Upper lobe of left lung (tissue), 6 donors: ENCODE results near the gene HNRNPH1. TPM values are rescaled to one million over a fixed set of nuclear protein-coding genes. Genes with fewer than 3 reads are reported as not detected.
"Not testable (repeated sequence)": the region's sequence is repeated elsewhere in the genome, so short reads cannot be mapped to it uniquely, and the experiment has no call there.

Experiments used
- ATAC-seq, 2 donors: fragments of 200-7000 bp; cut with Tn5 transposase; one replicate each; pipeline ENCODE4 v1.9.1; 2022; ENCODE audit warnings: mild to moderate bottlenecking in 2 of 2, moderate library complexity in 2 of 2; ENCODE audit not compliant: low FRiP score in 2 of 2
- DNase-seq, 2 donors: peaks; one replicate each; pipeline ENCODE4 v3.0.0-alpha.2; 2019 to 2020
- H3K27ac ChIP-seq, 4 donors: fragments of 200-600 bp; sonication (generic); one replicate each; pipeline ENCODE4 v1.5.1; 2016 to 2019
- H3K27me3 ChIP-seq, 4 donors: fragments of 200-600 bp; sonication (generic); one replicate each; pipeline ENCODE4 v1.5.1; 2017 to 2019
- H3K36me3 ChIP-seq, 4 donors: fragments of 200-600 bp; sonication (generic); one replicate each; pipeline ENCODE4 v1.5.1; 2016 to 2019
- H3K4me1 ChIP-seq, 4 donors: fragments of 200-600 bp; sonication (generic); one replicate each; pipeline ENCODE4 v1.5.1; 2018 to 2019
- H3K4me3 ChIP-seq, 4 donors: fragments of 200-600 bp; sonication (generic); one replicate each; pipeline ENCODE4 v1.5.1; 2017 to 2019; ENCODE audit warnings: mild to moderate bottlenecking in 2 of 4, moderate library complexity in 1 of 4
- H3K9me3 ChIP-seq, 4 donors: fragments of 200-600 bp; sonication (generic); one replicate each; pipeline ENCODE4 v1.5.1; 2018 to 2019
- CTCF ChIP-seq, 6 experiments: fragments of 450-650 bp in 4 of 6; fragments of 200-600 bp in 2 of 6; sonication (generic) in 2 of 6; IDR thresholded peaks; one replicate each; pipeline ENCODE4 v1.5.1; 2016 to 2019; ENCODE audit warnings: antibody characterized with exemption in 6 of 6
- EP300 ChIP-seq, 4 donors: sonication (generic); formaldehyde crosslinking; IDR thresholded peaks; one replicate each; pipeline ENCODE4 v1.5.1; 2017; ENCODE audit warnings: antibody characterized with exemption in 4 of 4, control low read depth in 2 of 4
- POLR2A ChIP-seq, 4 donors: fragments of 450-650 bp; IDR thresholded peaks; one replicate each; pipeline ENCODE4 v1.5.1; 2016 to 2017; ENCODE audit warnings: antibody characterized with exemption in 4 of 4, mild to moderate bottlenecking in 2 of 4
- POLR2AphosphoS5 ChIP-seq, 2 donors: sonication (generic); formaldehyde crosslinking; IDR thresholded peaks; one replicate each; pipeline ENCODE4 v1.5.1; 2017; ENCODE audit warnings: antibody characterized with exemption in 2 of 2
- WGBS, 2 donors: methylation state at CpG; one replicate each; pipeline ENCODE4 v1.1.5; 2017 to 2018; 5-methylcytosine and 5-hydroxymethylcytosine counted together
- total RNA-seq, 6 donors: library from RNA; depleted of rRNA in 4 of 6; stranded (reverse); fragments of >200 nt in 4 of 6; gene quantifications; one replicate each; pipeline versions ENCODE4 v1.1.0 to v1.2.1, GENCODE V29; 2016 to 2021
- donor health status: DM: no; HTN: no; CAD: no; lungs with moderate emphysema.
- donor health status: DM: no; HTN: yes; CAD: no; lungs with severe emphysema.

The HNRNPH1 gene
- total RNA-seq, 6 donors from 2014 or later = 366 to 1,930 (median 429) TPM

- no peak overlapping the region for H3K27ac ChIP-seq
- no peaks in the 10 kb centered on the region for H3K9me3 ChIP-seq
- no peak for DNase-seq
- no peaks in the 10 kb centered on the region for H3K4me1 ChIP-seq
- H3K36me3 ChIP-seq = no peaks in the 10 kb centered on the region
- ATAC-seq = no peak
- WGBS, 2 donors = 86 to 89% methylated on average over 9 of the region's 9 CpGs
- H3K27me3 ChIP-seq = no peaks in the 10 kb centered on the region
- no peak overlapping the region for H3K4me3 ChIP-seq
- TF ChIP-seq POLR2AphosphoS5 (IDR thresholded peaks at IDR 0.05) (no peak), CTCF (IDR thresholded peaks at IDR 0.05) (no peak), POLR2A (IDR thresholded peaks at IDR 0.05) (no peak), EP300 (IDR thresholded peaks at IDR 0.05) (no peak)
Observed at GRCh38 chr5:179648410-179648809, 24.9 kb upstream of the HNRNPH1 start.

GRCh38 chr5:179644766-179645165 is 21.3 kb upstream of the HNRNPH1 start:
- not testable (repeated sequence) for H3K27me3 ChIP-seq, H3K4me3 ChIP-seq, H3K9me3 ChIP-seq, H3K36me3 ChIP-seq, H3K27ac ChIP-seq, DNase-seq, H3K4me1 ChIP-seq
- peak in 1 of 2 donors; percentile 37 for ATAC-seq
- 77 to 93% methylated on average over 4 of the region's 5 CpGs for WGBS, 2 donors

- ATAC-seq, DNase-seq, H3K4me3 ChIP-seq, H3K27me3 ChIP-seq, H3K27ac ChIP-seq, H3K9me3 ChIP-seq, H3K36me3 ChIP-seq, H3K4me1 ChIP-seq: not testable (repeated sequence)
- WGBS, 2 donors = 83 to 87% methylated on average over 13 of the region's 16 CpGs
Observed at GRCh38 chr5:179643141-179643920, 19.9 kb upstream of the HNRNPH1 start.

- H3K27ac ChIP-seq, ATAC-seq, H3K4me1 ChIP-seq, H3K9me3 ChIP-seq, H3K36me3 ChIP-seq, H3K4me3 ChIP-seq, H3K27me3 ChIP-seq, DNase-seq: not testable (repeated sequence)
- WGBS, 2 donors = 89 to 91% methylated on average over 12 to 17 of the region's 17 CpGs
Observed at GRCh38 chr5:179642626-179643025, 19.2 kb upstream of the HNRNPH1 start.

- H3K27ac ChIP-seq, H3K27me3 ChIP-seq, H3K36me3 ChIP-seq, H3K4me3 ChIP-seq, ATAC-seq, H3K9me3 ChIP-seq, DNase-seq, H3K4me1 ChIP-seq: not testable (repeated sequence)
- no CpG with 5 or more reads among the region's 4 CpGs for WGBS, 2 donors
Observed at GRCh38 chr5:179641745-179642144, 18.3 kb upstream of the HNRNPH1 start.

GRCh38 chr5:179639296-179639695 is 15.8 kb upstream of the HNRNPH1 start:
- not testable (repeated sequence) for ATAC-seq, H3K27ac ChIP-seq, H3K4me3 ChIP-seq, H3K36me3 ChIP-seq, DNase-seq, H3K9me3 ChIP-seq, H3K27me3 ChIP-seq, H3K4me1 ChIP-seq
- WGBS, 2 donors = 93 to 94% methylated on average over 7 to 11 of the region's 11 CpGs

GRCh38 chr5:179634370-179635172 is 11.1 kb upstream of the HNRNPH1 start:
- not testable (repeated sequence) for H3K36me3 ChIP-seq, DNase-seq, H3K27ac ChIP-seq, H3K9me3 ChIP-seq, H3K4me1 ChIP-seq, H3K27me3 ChIP-seq
- H3K4me3 ChIP-seq = peak overlapping the region in 1 of 4 donors; percentile 35
- WGBS, 2 donors = 0% methylated on average over 8 of the region's 49 CpGs; no CpG with 5 or more reads in 1 of the 2 donors
- peak; percentile 96 to 99 for ATAC-seq

- H3K4me1 ChIP-seq, H3K27me3 ChIP-seq, H3K36me3 ChIP-seq, H3K9me3 ChIP-seq, DNase-seq: not testable (repeated sequence)
- ATAC-seq = peak in 1 of 2 donors; percentile 81
- Histone ChIP-seq H3K27ac (peak overlapping the region in 1 of 4 donors; percentile 4), H3K4me3 (peak overlapping the region; percentile 12 to 47 (median 38))
- WGBS, 2 donors = 61 to 69% methylated on average over 21 of the region's 38 CpGs
Observed at GRCh38 chr5:179633501-179634369, 10.3 kb upstream of the HNRNPH1 start.
